Measurements from ENCODE around the gene IRF6.
"Not testable (repeated sequence)": the region's sequence is repeated elsewhere in the genome, so short reads cannot be mapped to it uniquely, and the experiment has no call there.

Gene IRF6

GRCh38 chr1:209822706-209823105 is 16.8 kb upstream of the IRF6 start:
- no peak for DNase-seq

- DNase-seq: no peak
These were observed 15.0 kb upstream of the IRF6 start for GRCh38 chr1:209820986-209821385.

- DNase-seq: no peak
These were observed 13.1 kb upstream of the IRF6 start for GRCh38 chr1:209819058-209819457.

- no peak for DNase-seq
These were observed 11.7 kb upstream of the IRF6 start for GRCh38 chr1:209817691-209818090.

- no peak for DNase-seq
These were observed 11.0 kb upstream of the IRF6 start for GRCh38 chr1:209816923-209817322.

- DNase-seq: no peak
These were observed 10.0 kb upstream of the IRF6 start for GRCh38 chr1:209815931-209816341.

- DNase-seq: no peak
These were observed 9.5 kb upstream of the IRF6 start for GRCh38 chr1:209815490-209815889.

GRCh38 chr1:209813902-209814301 is 8.0 kb upstream of the IRF6 start:
- no peak for DNase-seq

GRCh38 chr1:209810783-209811182 is 4.8 kb upstream of the IRF6 start:
- DNase-seq: no peak

GRCh38 chr1:209809611-209810010 is 3.7 kb upstream of the IRF6 start:
- no peak for DNase-seq

- DNase-seq: no peak
These were observed 2.2 kb upstream of the IRF6 start for GRCh38 chr1:209808059-209808581.

- DNase-seq: no peak
These were observed 1.6 kb upstream of the IRF6 start for GRCh38 chr1:209807509-209807908.

GRCh38 chr1:209805341-209805781 is 581 bp downstream of the IRF6 start:
- DNase-seq: no peak

- no peak for DNase-seq
These were observed 2.4 kb downstream of the IRF6 start for GRCh38 chr1:209803568-209803967.

GRCh38 chr1:209802780-209803152 is 3.2 kb downstream of the IRF6 start:
- no peak for DNase-seq

- no peak for DNase-seq
These were observed 3.7 kb downstream of the IRF6 start for GRCh38 chr1:209802117-209802779.

- no peak for DNase-seq
These were observed 4.7 kb downstream of the IRF6 start for GRCh38 chr1:209800984-209801834.

- no peak for DNase-seq
These were observed 7.8 kb downstream of the IRF6 start for GRCh38 chr1:209797978-209798639.

- not testable (repeated sequence) for DNase-seq
These were observed 12.2 kb downstream of the IRF6 start for GRCh38 chr1:209793711-209794110.

- DNase-seq: no peak
These were observed 14.0 kb downstream of the IRF6 start for GRCh38 chr1:209791920-209792319.

GRCh38 chr1:209790286-209791193 is 15.4 kb downstream of the IRF6 start:
- no peak for DNase-seq

- no peak for DNase-seq
These were observed 16.7 kb downstream of the IRF6 start for GRCh38 chr1:209789245-209789644.

- no peak for DNase-seq
These were observed 18.4 kb downstream of the IRF6 start for GRCh38 chr1:209787551-209787950.

All from NCI-H524 treated with DMSO at 0.1 percent for 48 hours (cell line).